A673 (cell line): Measurements from ENCODE around the gene LAMA4. TPM values are rescaled to one million over a fixed set of nuclear protein-coding genes. Genes with fewer than 3 reads are reported as not detected.

Experiments used
- BruUV-seq: library from RNA; stranded (reverse); fragments of 400-500 nt; replicated peaks from 2 replicates; lab custom pipeline; 2021; lab: Mats Ljungman, UMichigan
- CTCF ChIA-PET: fragments of 300-600 bp; sonication (Branson Sonifier 250); formaldehyde crosslinking; loops from one replicate; lab custom pipeline; 2022; ENCODE audit warnings: antibody characterized with exemption; lab: Charles Lee
- POLR2A ChIA-PET: fragments of 300-600 bp; sonication (Branson Sonifier 250); formaldehyde crosslinking; loops from one replicate; lab custom pipeline; 2022; ENCODE audit warnings: antibody characterized with exemption; ENCODE audit not compliant: low non-redundant PET; lab: Charles Lee
- DNase-seq: peaks from one replicate; pipeline ENCODE4 v3.0.0-alpha.2; 2015; ENCODE audit warnings: low spot score
- H3K27ac ChIP-seq: fragments of 200-600 bp; sonication (generic); 2 replicates; pipeline ENCODE4 v1.5.1; 2016; ENCODE audit warnings: mixed run types, low read depth, mild to moderate bottlenecking, mixed read lengths, antibody characterized with exemption, low read length; ENCODE audit not compliant: poor library complexity, severe bottlenecking
- H3K27me3 ChIP-seq: fragments of 200-600 bp; sonication (generic); replicated peaks from 2 replicates; pipeline ENCODE4 v1.6.1; 2017; ENCODE audit warnings: mixed run types, low read depth, mild to moderate bottlenecking, mixed read lengths, antibody characterized with exemption, low read length; ENCODE audit not compliant: insufficient read depth, poor library complexity
- H3K36me3 ChIP-seq: fragments of 200-600 bp; sonication (generic); 2 replicates; pipeline ENCODE4 v1.6.1; 2016; ENCODE audit warnings: mixed run types, mild to moderate bottlenecking, mixed read lengths, antibody characterized with exemption, low read length; ENCODE audit not compliant: insufficient read depth, poor library complexity, severe bottlenecking
- H3K4me1 ChIP-seq: fragments of 200-600 bp; sonication (generic); 2 replicates; pipeline ENCODE4 v1.6.1; 2017; ENCODE audit warnings: mixed run types, mild to moderate bottlenecking, mixed read lengths, antibody characterized with exemption, low read length; ENCODE audit not compliant: insufficient read depth, poor library complexity, severe bottlenecking
- H3K4me3 ChIP-seq: fragments of 200-600 bp; sonication (generic); 2 replicates; pipeline ENCODE4 v1.5.1; 2016; ENCODE audit warnings: low read depth, mixed run types, mild to moderate bottlenecking, mixed read lengths, low read length; ENCODE audit not compliant: poor library complexity, severe bottlenecking
- H3K9me3 ChIP-seq: fragments of 200-600 bp; sonication (generic); 2 replicates; pipeline ENCODE4 v1.6.1; 2016; ENCODE audit warnings: mixed run types, low read depth, mild to moderate bottlenecking, mixed read lengths, antibody characterized with exemption, low read length; ENCODE audit not compliant: poor library complexity, severe bottlenecking
- EZH2 ChIP-seq: fragments of 200-600 bp; sonication (generic); IDR thresholded peaks from 2 replicates; pipeline ENCODE4 v1.6.1; 2017; ENCODE audit warnings: borderline replicate concordance, low read depth, mild to moderate bottlenecking, mixed read lengths, antibody characterized with exemption, low read length; ENCODE audit not compliant: poor library complexity, severe bottlenecking
- intact Hi-C: fragments of 100-400 bp; cut with micrococcal nuclease; formaldehyde crosslinking; loops from one replicate; pipeline ENCODE4 v1.10.0; 2022; ENCODE audit not compliant: unreplicated experiment
- total RNA-seq: library from RNA; stranded (reverse); gene quantifications from 2 replicates; pipeline ENCODE4 v1.2.3, GENCODE V29; 2021
- TF ChIP-seq, protein P1 (sequence below): fragments of 300-800, 200-600 bp; sonication (generic); conservative IDR thresholded peaks from 2 replicates; pipeline ENCODE4 v1.5.1; 2017; ENCODE audit warnings: low read depth, mild to moderate bottlenecking, antibody characterized with exemption, low read length, moderate library complexity, mixed read lengths

The LAMA4 gene
- total RNA-seq, 1 experiment from 2014 or later = 1.2 TPM

DNA sequence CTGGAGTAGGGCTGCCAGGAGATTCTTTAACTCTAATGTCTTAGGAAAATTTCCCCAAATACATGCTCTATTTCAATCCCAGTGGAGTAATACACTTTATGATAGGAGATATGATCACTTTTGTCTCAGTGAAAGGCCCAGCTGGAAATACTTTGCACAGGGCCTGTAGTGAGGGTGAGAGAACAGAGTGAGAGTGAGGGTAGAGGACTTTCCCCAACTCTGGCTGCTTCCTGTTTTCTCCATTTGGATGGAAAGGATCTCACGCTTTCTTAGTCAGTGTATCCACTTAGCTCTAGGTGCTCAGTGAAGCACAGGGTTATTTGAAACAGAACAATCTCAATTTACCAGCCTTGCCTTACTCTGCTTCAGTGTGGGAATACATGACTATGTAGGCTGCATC, 130.4 kb downstream of the LAMA4 start:
- Histone ChIP-seq H3K9me3 (no peaks in the 10 kb centered on the region), H3K4me3 (no peak overlapping the region), H3K27me3 (no peaks in the 10 kb centered on the region), H3K36me3 (no peaks in the 10 kb centered on the region), H3K4me1 (no peaks in the 10 kb centered on the region), H3K27ac (no peak overlapping the region)
- POLR2A ChIA-PET = no interaction called here
- CTCF ChIA-PET = no interaction called here
- DNase-seq = no peak
- TF ChIP-seq, protein P1, sequence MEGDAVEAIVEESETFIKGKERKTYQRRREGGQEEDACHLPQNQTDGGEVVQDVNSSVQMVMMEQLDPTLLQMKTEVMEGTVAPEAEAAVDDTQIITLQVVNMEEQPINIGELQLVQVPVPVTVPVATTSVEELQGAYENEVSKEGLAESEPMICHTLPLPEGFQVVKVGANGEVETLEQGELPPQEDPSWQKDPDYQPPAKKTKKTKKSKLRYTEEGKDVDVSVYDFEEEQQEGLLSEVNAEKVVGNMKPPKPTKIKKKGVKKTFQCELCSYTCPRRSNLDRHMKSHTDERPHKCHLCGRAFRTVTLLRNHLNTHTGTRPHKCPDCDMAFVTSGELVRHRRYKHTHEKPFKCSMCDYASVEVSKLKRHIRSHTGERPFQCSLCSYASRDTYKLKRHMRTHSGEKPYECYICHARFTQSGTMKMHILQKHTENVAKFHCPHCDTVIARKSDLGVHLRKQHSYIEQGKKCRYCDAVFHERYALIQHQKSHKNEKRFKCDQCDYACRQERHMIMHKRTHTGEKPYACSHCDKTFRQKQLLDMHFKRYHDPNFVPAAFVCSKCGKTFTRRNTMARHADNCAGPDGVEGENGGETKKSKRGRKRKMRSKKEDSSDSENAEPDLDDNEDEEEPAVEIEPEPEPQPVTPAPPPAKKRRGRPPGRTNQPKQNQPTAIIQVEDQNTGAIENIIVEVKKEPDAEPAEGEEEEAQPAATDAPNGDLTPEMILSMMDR = no peak
- TF ChIP-seq EZH2 = no peak
- BruUV-seq = no TSS peak
- intact Hi-C loops = no loop called here

DNA sequence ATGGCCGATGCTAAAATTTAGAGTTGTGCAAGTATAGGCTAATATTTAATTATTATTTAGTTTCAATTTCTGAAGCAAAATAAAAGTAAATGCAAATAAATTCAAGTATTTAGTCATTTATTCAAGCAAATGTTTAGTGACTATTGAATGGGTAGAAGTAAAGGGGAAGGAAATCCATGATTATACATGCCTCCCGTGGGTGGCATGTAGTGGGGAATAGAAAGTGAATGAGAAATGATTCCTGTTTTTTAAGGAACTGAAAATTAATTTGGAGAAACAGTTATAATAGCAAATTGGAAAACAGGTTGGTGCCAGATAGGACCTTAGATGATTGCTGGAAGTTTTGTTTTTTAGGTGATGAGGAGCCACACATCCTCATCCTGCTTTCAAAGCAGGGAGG, 131.6 kb downstream of the LAMA4 start:
- Histone ChIP-seq H3K4me3 (no peak overlapping the region), H3K27me3 (no peaks in the 10 kb centered on the region), H3K4me1 (no peaks in the 10 kb centered on the region), H3K27ac (no peak overlapping the region), H3K36me3 (no peaks in the 10 kb centered on the region), H3K9me3 (no peaks in the 10 kb centered on the region)
- DNase-seq = no peak
- TF ChIP-seq, protein P1 = no peak
- TF ChIP-seq EZH2 = no peak
- BruUV-seq = no TSS peak
- ChIA-PET POLR2A (no interaction called here), CTCF (no interaction called here)
- intact Hi-C loops = no loop called here

DNA sequence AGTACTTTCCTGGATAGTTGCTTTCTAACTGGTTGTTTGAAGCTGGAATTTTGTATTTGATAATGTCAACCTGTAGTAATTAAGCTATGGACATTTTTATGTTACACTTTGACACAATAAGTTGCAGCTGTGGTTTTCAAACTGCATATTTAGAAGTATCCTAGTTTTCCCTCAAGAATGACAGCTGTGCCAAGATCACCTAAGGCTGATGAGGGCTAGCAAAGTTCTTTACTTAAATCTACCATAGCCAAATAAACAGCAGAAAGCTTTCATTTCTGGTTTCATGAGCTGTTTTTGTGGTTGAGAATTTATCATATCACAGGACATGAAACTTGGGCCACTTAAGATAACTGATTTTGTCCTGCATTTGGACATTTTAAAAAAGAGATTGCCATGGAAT, 136.3 kb downstream of the LAMA4 start:
- Histone ChIP-seq H3K27ac (no peak overlapping the region), H3K9me3 (no peaks in the 10 kb centered on the region), H3K4me1 (no peaks in the 10 kb centered on the region), H3K4me3 (no peak overlapping the region), H3K36me3 (no peaks in the 10 kb centered on the region), H3K27me3 (peaks cover 4% of the 10 kb centered on the region)
- no peak for DNase-seq
- intact Hi-C loops = no loop called here
- ChIA-PET CTCF (no interaction called here), POLR2A (no interaction called here)
- TF ChIP-seq EZH2 = no peak
- TF ChIP-seq, protein P1 = no peak
- no TSS peak for BruUV-seq
